ENCODE measurements around the gene RNF212. TPM values are rescaled to one million over a fixed set of nuclear protein-coding genes. Genes with fewer than 3 reads are reported as not detected.

The RNF212 gene
- total and polyA plus RNA-seq, 2 experiments from 2014 or later = 2.5 to 6.0 TPM

GRCh38 chr4:1039493-1040343, 73.6 kb downstream of the RNF212 start:
- H4K20me1 ChIP-seq (ENCODE audit: insufficient read depth) = no peaks in the 10 kb centered on the region
- peak overlapping the region; percentile 45; the same call in 1 of the 2 replicates for H3K9ac ChIP-seq
- no peaks in the 10 kb centered on the region for H3K79me2 ChIP-seq (ENCODE audit: insufficient read depth)
- H2AFZ ChIP-seq = peak overlapping the region; percentile 76
- no peaks in the 10 kb centered on the region for H3K9me2 ChIP-seq (ENCODE audit: insufficient read depth)
- H3K36me3 ChIP-seq (ENCODE audit: low read depth) = no peaks in the 10 kb centered on the region
- H3K27ac ChIP-seq = peak overlapping the region; percentile 56
- peaks cover 46% of the 10 kb centered on the region for H3K4me1 ChIP-seq (ENCODE audit: insufficient read depth)
- peak; percentile 78 for DNase-seq
- WGBS, 2 experiments (ENCODE audit: low coverage in 1 of 2, low lambda C conversion rate in 2 of 2, missing lambda C conversion rate in 2 of 2) = 52 to 55% methylated on average over 19 to 20 of the region's 20 CpGs
- H3F3A ChIP-seq (ENCODE audit: insufficient read depth) = peaks cover 6% of the 10 kb centered on the region; the same call in 1 of the 2 replicates
- in situ Hi-C loops (cut with MboI) = no loop called here
- H3K9me3 ChIP-seq (ENCODE audit: low read depth) = no peaks in the 10 kb centered on the region
- no peak overlapping the region for H3K4me2 ChIP-seq (ENCODE audit: unreplicated experiment)
- H3K27me3 ChIP-seq (replicated peaks; ENCODE audit: insufficient read depth) = no peaks in the 10 kb centered on the region
- no peak overlapping the region for H3K4me3 ChIP-seq
- no peak for TF ChIP-seq EZH2 (IDR thresholded peaks at IDR 0.05; ENCODE audit: insufficient read depth, poor library complexity, severe bottlenecking)

- Histone ChIP-seq H2AFZ (0 out of 2 replicates have a peak overlapping the region, but pooled peaks have one; percentile 76), H3K79me2 (ENCODE audit: insufficient read depth) (no peaks in the 10 kb centered on the region), H3K9ac (no peak overlapping the region), H3K9me2 (ENCODE audit: insufficient read depth) (no peaks in the 10 kb centered on the region), H3K9me3 (ENCODE audit: low read depth) (no peaks in the 10 kb centered on the region), H3F3A (ENCODE audit: insufficient read depth) (peaks cover 6% of the 10 kb centered on the region; the same call in 1 of the 2 replicates), H3K4me2 (ENCODE audit: unreplicated experiment) (no peak overlapping the region), H3K27me3 (replicated peaks; ENCODE audit: insufficient read depth) (no peaks in the 10 kb centered on the region), H3K27ac (no peak overlapping the region), H4K20me1 (ENCODE audit: insufficient read depth) (no peaks in the 10 kb centered on the region), H3K4me3 (no peak overlapping the region), H3K36me3 (ENCODE audit: low read depth) (no peaks in the 10 kb centered on the region), H3K4me1 (ENCODE audit: insufficient read depth) (peaks cover 43% of the 10 kb centered on the region)
- in situ Hi-C loops (cut with MboI) = no loop called here
- 52 to 58% methylated on average over 13 to 16 of the region's 16 CpGs for WGBS, 2 experiments (ENCODE audit: low coverage in 1 of 2, low lambda C conversion rate in 2 of 2, missing lambda C conversion rate in 2 of 2)
- no peak for DNase-seq
- TF ChIP-seq EZH2phosphoT487 (IDR thresholded peaks at IDR 0.05; ENCODE audit: insufficient read depth, low read depth) = no peak
- no peak for TF ChIP-seq EZH2 (IDR thresholded peaks at IDR 0.05; ENCODE audit: insufficient read depth, poor library complexity, severe bottlenecking)
These were observed 74.3 kb downstream of the RNF212 start for GRCh38 chr4:1038948-1039492.

GRCh38 chr4:1036976-1037810, 76.2 kb downstream of the RNF212 start:
- Histone ChIP-seq H3K36me3 (ENCODE audit: low read depth) (no peaks in the 10 kb centered on the region), H3K9ac (no peak overlapping the region), H3K27ac (no peak overlapping the region), H3K9me3 (ENCODE audit: low read depth) (no peaks in the 10 kb centered on the region), H3K27me3 (replicated peaks; ENCODE audit: insufficient read depth) (no peaks in the 10 kb centered on the region), H3K79me2 (ENCODE audit: insufficient read depth) (no peaks in the 10 kb centered on the region), H3K4me3 (no peak overlapping the region), H3K9me2 (ENCODE audit: insufficient read depth) (no peaks in the 10 kb centered on the region), H3F3A (ENCODE audit: insufficient read depth) (peaks cover 6% of the 10 kb centered on the region; the same call in 1 of the 2 replicates), H3K4me2 (ENCODE audit: unreplicated experiment) (no peak overlapping the region), H3K4me1 (ENCODE audit: insufficient read depth) (peaks cover 46% of the 10 kb centered on the region), H2AFZ (no peak overlapping the region), H4K20me1 (ENCODE audit: insufficient read depth) (no peaks in the 10 kb centered on the region)
- no peak for DNase-seq
- in situ Hi-C loops (cut with MboI) = no loop called here
- TF ChIP-seq EZH2phosphoT487 (IDR thresholded peaks at IDR 0.05; ENCODE audit: insufficient read depth, low read depth) = no peak
- no peak for TF ChIP-seq EZH2 (IDR thresholded peaks at IDR 0.05; ENCODE audit: insufficient read depth, poor library complexity, severe bottlenecking)
- 91 to 94% methylated on average over 9 to 25 of the region's 26 CpGs for WGBS, 2 experiments (ENCODE audit: low coverage in 1 of 2, low lambda C conversion rate in 2 of 2, missing lambda C conversion rate in 2 of 2)

GRCh38 chr4:1036095-1036494, 77.3 kb downstream of the RNF212 start:
- no peak overlapping the region for H3K4me3 ChIP-seq
- 85 to 97% methylated on average over 8 to 15 of the region's 15 CpGs for WGBS, 2 experiments (ENCODE audit: low coverage in 1 of 2, low lambda C conversion rate in 2 of 2, missing lambda C conversion rate in 2 of 2)
- H3F3A ChIP-seq (ENCODE audit: insufficient read depth) = no peaks in the 10 kb centered on the region
- no peaks in the 10 kb centered on the region for H3K79me2 ChIP-seq (ENCODE audit: insufficient read depth)
- TF ChIP-seq EZH2phosphoT487 (IDR thresholded peaks at IDR 0.05; ENCODE audit: insufficient read depth, low read depth) (no peak), EZH2 (IDR thresholded peaks at IDR 0.05; ENCODE audit: insufficient read depth, poor library complexity, severe bottlenecking) (no peak)
- H3K36me3 ChIP-seq (ENCODE audit: low read depth) = no peaks in the 10 kb centered on the region
- no peak overlapping the region for H3K9ac ChIP-seq
- H3K27ac ChIP-seq = no peak overlapping the region
- no peak for DNase-seq
- peaks cover 35% of the 10 kb centered on the region for H3K4me1 ChIP-seq (ENCODE audit: insufficient read depth)
- H3K27me3 ChIP-seq (replicated peaks; ENCODE audit: insufficient read depth) = no peaks in the 10 kb centered on the region
- no peaks in the 10 kb centered on the region for H4K20me1 ChIP-seq (ENCODE audit: insufficient read depth)
- H3K9me2 ChIP-seq (ENCODE audit: insufficient read depth) = no peaks in the 10 kb centered on the region
- no peak overlapping the region for H2AFZ ChIP-seq
- H3K4me2 ChIP-seq (ENCODE audit: unreplicated experiment) = no peak overlapping the region
- in situ Hi-C loops (cut with MboI) = no loop called here
- H3K9me3 ChIP-seq (ENCODE audit: low read depth) = no peaks in the 10 kb centered on the region

All from GM23248 (cell line).